Right renal cortex interstitium (tissue), 3 donors: ENCODE data around the gene PBX2. TPM values are rescaled to one million over a fixed set of nuclear protein-coding genes. Genes with fewer than 3 reads are reported as not detected.
"Not testable (repeated sequence)": the region's sequence is repeated elsewhere in the genome, so short reads cannot be mapped to it uniquely, and the experiment has no call there.

Source experiments
- DNase-seq, 3 donors: peaks; one replicate each; pipeline ENCODE4 v3.0.0-alpha.2; 2013; ENCODE audit warnings: low read depth in 3 of 3, low spot score in 2 of 3
- polyA plus RNA-seq, 3 donors: library from polyadenylated mRNA; unstranded; fragments of 120-200 nt; gene quantifications; one replicate each; pipeline ENCODE4 v1.2.1, GENCODE V29; 2013; ENCODE audit not compliant: insufficient read length in 3 of 3

PBX2 gene
- polyA plus RNA-seq, 3 donors = 150 to 165 (median 155) TPM

- DNase-seq = not testable (repeated sequence)
Observed at GRCh38 chr6:32187725-32188380, 2.1 kb downstream of the PBX2 start.

- DNase-seq = no peak
Observed at GRCh38 chr6:32187009-32187709, 2.8 kb downstream of the PBX2 start.

- not testable (repeated sequence) for DNase-seq
Observed at GRCh38 chr6:32186151-32186840, 3.7 kb downstream of the PBX2 start.

DNA sequence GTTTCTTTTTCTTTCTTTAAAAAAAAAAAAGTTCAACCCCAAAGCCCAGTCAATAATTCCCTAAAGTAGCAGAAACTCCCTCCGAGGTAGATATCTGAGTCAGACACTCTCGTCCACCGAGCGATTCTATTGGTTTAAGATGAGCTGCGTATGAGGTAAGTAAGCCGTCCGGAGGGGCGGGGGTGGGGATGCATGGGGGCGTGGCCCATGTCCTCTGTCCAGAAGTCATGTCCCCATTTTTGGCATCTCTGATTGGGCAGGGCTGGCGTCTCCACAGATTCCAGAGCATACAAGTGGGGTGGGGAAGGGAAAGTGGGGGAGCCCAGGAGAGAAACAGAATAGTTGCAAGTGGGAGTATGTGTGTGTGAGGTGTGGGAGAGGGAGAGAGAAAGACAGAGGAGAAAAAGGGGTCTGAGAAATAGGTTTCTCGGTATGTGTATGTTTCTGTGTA, 4.3 kb downstream of the PBX2 start:
- DNase-seq = not testable (repeated sequence)

GRCh38 chr6:32184084-32184640, 5.8 kb downstream of the PBX2 start, which contains the start of gene AGER:
AGER (minus strand) TSS chr6:32184253; CDS start chr6:32184222, 31 bp downstream.
- no peak for DNase-seq

- no peak for DNase-seq
Observed at GRCh38 chr6:32183483-32184083, 6.4 kb downstream of the PBX2 start.

- DNase-seq = no peak
Observed at GRCh38 chr6:32183030-32183429, 7.0 kb downstream of the PBX2 start.

GRCh38 chr6:32182555-32182981, 7.4 kb downstream of the PBX2 start:
- DNase-seq = no peak

DNA sequence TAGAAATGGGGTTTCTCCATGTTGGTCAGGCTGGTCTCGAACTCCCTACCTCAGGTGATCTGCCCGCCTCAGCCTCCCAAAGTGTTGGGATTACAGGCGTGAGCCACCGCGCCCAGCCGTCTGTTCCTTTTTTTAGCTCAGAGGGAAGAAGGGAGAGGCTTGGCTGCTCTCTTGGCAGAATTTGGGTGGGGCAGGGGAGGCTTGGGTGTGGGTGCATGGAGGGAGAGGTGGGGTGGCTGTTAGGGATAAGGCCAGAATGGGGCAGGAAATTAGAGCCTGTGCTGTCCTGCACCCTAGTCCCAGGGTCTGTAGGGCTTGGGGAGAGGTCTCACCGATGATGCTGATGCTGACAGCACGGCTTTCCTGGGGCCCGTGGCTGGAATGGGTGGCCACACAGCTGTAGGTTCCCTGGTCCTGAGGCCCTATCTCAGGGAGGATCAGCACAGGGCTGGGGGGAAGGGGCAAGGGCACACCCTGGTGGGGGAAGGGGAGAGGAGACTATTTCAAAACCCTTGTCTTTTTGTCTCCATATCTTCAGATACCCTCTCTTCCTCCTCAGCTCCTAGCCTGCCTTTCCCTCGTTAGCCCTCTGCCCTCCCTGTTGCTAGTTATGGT, 8.0 kb downstream of the PBX2 start:
- DNase-seq = no peak

GRCh38 chr6:32181148-32181702, 8.8 kb downstream of the PBX2 start:
- no peak for DNase-seq

DNA sequence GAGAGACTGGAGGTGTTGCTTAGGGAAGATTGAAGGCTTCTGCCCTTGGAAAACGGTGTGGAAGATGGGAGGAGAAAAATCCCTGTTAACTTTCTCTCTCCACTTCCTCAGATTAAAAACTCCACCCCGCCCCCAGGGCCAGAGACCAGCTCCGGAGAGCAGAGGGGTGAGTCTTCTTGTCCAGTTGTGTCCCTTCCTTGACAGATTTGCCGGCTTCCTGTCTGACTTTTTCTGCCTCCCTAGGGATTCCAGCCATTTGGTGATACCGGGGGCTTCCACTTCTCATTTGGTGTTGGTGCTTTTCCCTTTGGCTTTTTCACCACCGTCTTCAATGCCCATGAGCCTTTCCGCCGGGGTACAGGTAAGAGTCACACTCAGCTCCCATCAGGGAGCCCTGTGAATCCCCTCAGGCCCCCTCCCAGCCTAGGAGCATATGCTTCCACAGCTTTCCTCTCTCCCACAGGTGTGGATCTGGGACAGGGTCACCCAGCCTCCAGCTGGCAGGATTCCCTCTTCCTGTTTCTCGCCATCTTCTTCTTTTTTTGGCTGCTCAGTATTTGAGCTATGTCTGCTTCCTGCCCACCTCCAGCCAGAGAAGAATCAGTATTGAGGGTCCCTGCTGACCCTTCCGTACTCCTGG, 10.1 kb downstream of the PBX2 start:
- DNase-seq = no peak

- DNase-seq = no peak
Observed at GRCh38 chr6:32178547-32179440, 11.2 kb downstream of the PBX2 start.

DNA sequence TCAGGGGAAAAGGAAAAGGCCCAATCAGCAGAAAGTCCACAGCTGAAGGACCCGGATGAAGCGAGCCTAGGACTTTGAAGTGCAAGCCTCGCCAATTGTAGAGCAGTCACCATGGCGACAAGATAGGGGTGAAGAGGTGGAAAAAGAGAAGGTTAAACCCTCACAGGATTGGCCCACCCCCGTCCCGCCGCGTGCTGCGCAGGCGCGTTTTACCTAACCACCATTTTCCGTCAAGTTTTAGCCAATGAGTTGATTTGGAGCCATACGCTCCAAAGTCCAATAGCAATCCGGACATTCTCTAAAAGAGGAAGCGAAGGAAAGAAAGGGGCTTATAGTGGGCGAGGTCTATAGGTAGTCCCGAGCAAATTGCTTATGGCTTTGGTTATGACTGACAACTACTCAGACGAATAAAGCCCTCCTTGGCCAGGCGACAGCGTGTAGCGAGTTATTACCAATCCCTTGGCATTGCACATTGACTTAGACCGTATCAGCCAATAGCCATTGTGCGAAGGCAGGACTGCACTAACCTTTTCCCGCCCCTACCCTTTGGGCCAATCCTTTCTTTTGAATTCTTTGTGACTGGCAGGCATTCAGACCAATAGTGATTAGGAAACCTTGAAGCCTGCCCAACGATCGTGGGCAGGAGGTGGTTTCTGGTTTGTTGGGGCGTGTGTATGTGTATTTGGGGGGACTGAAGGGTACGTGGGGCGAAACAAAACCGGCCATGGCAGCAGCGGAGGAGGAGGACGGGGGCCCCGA, 12.0 kb downstream of the PBX2 start, which contains the start of gene RNF5:
RNF5 (plus strand) TSS at position 618 of the 759 bp plus-strand sequence; CDS start at position 725, 107 bp downstream.
- DNase-seq = peak; percentile 100

- no peak for DNase-seq
Observed at GRCh38 chr6:32177183-32177787, 12.7 kb downstream of the PBX2 start.

- no peak for DNase-seq
Observed at GRCh38 chr6:32176476-32177182, 13.4 kb downstream of the PBX2 start.

DNA sequence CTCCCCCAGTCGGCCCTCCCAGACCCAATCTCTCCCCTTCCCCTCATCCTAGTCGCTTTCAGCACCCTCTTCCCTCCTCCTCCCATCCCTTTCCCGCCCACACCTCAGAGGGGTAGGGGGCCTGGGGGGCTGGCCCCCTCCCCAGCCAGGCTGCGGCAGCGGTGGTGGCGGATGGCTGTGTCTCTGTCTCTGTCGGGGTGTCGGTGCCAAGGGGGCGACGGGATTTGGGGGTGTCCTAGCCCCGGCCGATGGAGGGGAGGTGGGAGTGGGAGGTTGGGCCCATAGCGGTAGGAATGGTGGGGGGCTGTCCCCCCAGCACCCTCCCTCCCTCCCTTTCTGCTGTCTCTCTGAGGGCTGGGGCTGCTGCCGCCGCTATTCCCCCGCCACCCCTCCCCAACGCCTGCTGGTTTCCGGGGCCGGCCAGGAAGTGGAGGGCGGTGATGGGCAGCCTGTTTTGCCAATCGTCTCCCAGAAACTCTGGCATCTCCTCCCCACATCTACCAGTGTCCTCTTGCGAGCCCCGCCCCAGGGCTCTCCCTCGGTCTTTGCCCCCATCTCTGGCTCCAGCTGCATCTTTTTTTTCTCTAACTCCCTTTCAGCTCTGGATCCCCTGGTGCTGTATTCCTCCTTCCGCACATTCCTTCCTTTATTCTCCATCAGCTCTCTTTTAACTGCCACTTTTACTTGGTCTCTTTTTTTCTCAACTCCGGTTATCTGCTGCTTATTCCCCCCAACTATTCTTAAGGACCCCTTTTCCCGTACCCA, 14.1 kb downstream of the PBX2 start, which contains the start of gene AGPAT1:
AGPAT1 (minus strand) TSS at position 374 of the 765 bp plus-strand sequence. CDS start 4,588 bp downstream, outside the sequence.
- DNase-seq = peak in 2 of 3 donors; percentile 90 to 94
